NB4 (cell line): ENCODE measurements around the gene RPS6KC1.
"Not testable (repeated sequence)": the region's sequence is repeated elsewhere in the genome, so short reads cannot be mapped to it uniquely, and the experiment has no call there.

ENCODE experiments used
- POLR2A ChIP-seq: IDR thresholded peaks from 2 replicates; pipeline ENCODE4 v1.6.1; 2011; ENCODE audit warnings: mild to moderate bottlenecking; ENCODE audit not compliant: insufficient read length; ENCODE audit errors: extremely low read depth
- TF ChIP-seq, protein P1 (sequence below): IDR thresholded peaks from one replicate; pipeline ENCODE4 v1.5.1; 2012; ENCODE audit warnings: low read depth, low read length

DNA sequence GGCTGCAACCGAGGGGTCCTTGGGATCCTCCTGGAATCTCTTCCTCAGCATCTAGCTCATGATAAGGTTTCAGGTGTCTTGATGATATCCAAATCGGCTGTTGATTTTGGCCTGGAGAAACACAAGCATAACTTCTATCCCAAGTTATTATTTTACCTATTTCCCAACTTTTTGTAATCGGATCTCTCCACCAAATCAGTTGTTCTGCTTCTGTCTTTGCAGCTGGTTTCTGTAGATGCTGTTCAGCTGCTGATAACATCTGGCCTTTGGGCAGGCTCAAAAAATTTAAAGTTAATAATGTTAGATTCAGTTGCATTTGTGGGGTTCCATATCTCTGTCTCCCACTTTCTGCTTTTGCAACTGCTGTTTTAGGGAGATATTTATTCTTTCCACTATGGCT lies 24.0 kb upstream of the RPS6KC1 start:
- not testable (repeated sequence) for TF ChIP-seq POLR2A
- TF ChIP-seq, protein P1, sequence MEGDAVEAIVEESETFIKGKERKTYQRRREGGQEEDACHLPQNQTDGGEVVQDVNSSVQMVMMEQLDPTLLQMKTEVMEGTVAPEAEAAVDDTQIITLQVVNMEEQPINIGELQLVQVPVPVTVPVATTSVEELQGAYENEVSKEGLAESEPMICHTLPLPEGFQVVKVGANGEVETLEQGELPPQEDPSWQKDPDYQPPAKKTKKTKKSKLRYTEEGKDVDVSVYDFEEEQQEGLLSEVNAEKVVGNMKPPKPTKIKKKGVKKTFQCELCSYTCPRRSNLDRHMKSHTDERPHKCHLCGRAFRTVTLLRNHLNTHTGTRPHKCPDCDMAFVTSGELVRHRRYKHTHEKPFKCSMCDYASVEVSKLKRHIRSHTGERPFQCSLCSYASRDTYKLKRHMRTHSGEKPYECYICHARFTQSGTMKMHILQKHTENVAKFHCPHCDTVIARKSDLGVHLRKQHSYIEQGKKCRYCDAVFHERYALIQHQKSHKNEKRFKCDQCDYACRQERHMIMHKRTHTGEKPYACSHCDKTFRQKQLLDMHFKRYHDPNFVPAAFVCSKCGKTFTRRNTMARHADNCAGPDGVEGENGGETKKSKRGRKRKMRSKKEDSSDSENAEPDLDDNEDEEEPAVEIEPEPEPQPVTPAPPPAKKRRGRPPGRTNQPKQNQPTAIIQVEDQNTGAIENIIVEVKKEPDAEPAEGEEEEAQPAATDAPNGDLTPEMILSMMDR, result not testable (repeated sequence)
